ENCODE data around the gene TMEM170B. TPM values are rescaled to one million over a fixed set of nuclear protein-coding genes. Genes with fewer than 3 reads are reported as not detected.
A peak's percentile ranks its signal among the peaks of the same experiment; 100 is the strongest.

Gene TMEM170B
- total and polyA plus RNA-seq, 2 of the 8 experiments (the other 6 are each of a cell fraction or from before 2014, with no cell fraction given) = 0.80 to 4.3 TPM

GRCh38 chr6:11616200-11616611 lies 78.7 kb downstream of the TMEM170B start:
- H2AK5ac ChIP-seq (ENCODE audit: low read depth, low read length) = no peak overlapping the region
- no peaks in the 10 kb centered on the region for H3K9me3 ChIP-seq (ENCODE audit: insufficient read depth in 2 of 2, low read depth in 1 of 2, low read length in 1 of 2)
- H3K27ac ChIP-seq (ENCODE audit: low read depth, low read length) = no peak overlapping the region
- H4K5ac ChIP-seq (ENCODE audit: insufficient read length, low read depth, low read length) = no peak overlapping the region
- H3K4me3 ChIP-seq (ENCODE audit: extremely low read depth in 1 of 4, insufficient read depth in 2 of 4, low read depth in 3 of 4, low read length in 4 of 4) = no peak overlapping the region
- DNase-seq (ENCODE audit: low read depth in 1 of 2, low spot score in 2 of 2) (no peak), FAIRE-seq (no peak)
- no peaks in the 10 kb centered on the region for H3K79me2 ChIP-seq (ENCODE audit: control insufficient read depth in 1 of 2, insufficient read depth in 2 of 2, low read length in 2 of 2)
- no peak overlapping the region for H2BK15ac ChIP-seq (ENCODE audit: low read length)
- WGBS, 2 experiments (ENCODE audit: extremely low coverage in 1 of 2, insufficient coverage in 1 of 2, insufficient read length in 1 of 2, insufficient replicate concordance in 2 of 2, low coverage in 1 of 2, low lambda C conversion rate in 2 of 2, missing lambda C conversion rate in 1 of 2) = 90% methylated on average over 5 of the region's 5 CpGs; no CpG with 5 or more reads in 1 of the 2 experiments
- no peak overlapping the region for H3K23ac ChIP-seq (ENCODE audit: insufficient read length)
- no peak overlapping the region for H2BK20ac ChIP-seq (ENCODE audit: low read length)
- no peaks in the 10 kb centered on the region for H3K27me3 ChIP-seq (replicated peaks in 1 of 4; ENCODE audit: control insufficient read depth in 3 of 4, extremely low read depth in 1 of 4, insufficient read depth in 3 of 4, low read length in 3 of 4)
- H3K14ac ChIP-seq (ENCODE audit: insufficient read length) = no peak overlapping the region
- peak overlapping the region; percentile 96 for H2AFZ ChIP-seq (ENCODE audit: low read length)
- no peak overlapping the region for H3K9ac ChIP-seq (replicated peaks in 1 of 4; ENCODE audit: extremely low read depth in 1 of 4, low read depth in 3 of 4, low read length in 3 of 4)
- no peak overlapping the region for H4K91ac ChIP-seq (replicated peaks; ENCODE audit: insufficient read length, low read length)
- no peaks in the 10 kb centered on the region for H4K20me1 ChIP-seq (replicated peaks in 1 of 2; ENCODE audit: control insufficient read depth in 1 of 2, insufficient read depth in 2 of 2, low read length in 2 of 2)
- H2BK12ac ChIP-seq (ENCODE audit: low read depth, low read length) = no peak overlapping the region
- no peak overlapping the region for H3K56ac ChIP-seq (replicated peaks; ENCODE audit: insufficient read length, low read depth, low read length)
- POLR2A ChIA-PET (ENCODE audit: partially characterized antibody) = interaction anchor here (1.2 kb wide), 1 partner anchor 41 kb away, joined by 4 read pairs; no protein-coding TSS in a partner anchor
- H3K4me1 ChIP-seq (replicated peaks in 1 of 4; ENCODE audit: control insufficient read depth in 3 of 4, insufficient read depth in 4 of 4, low read length in 3 of 4) = no peaks in the 10 kb centered on the region
- no peak overlapping the region for H3K18ac ChIP-seq (ENCODE audit: extremely low read depth, low read length)
- CTCF ChIA-PET (ENCODE audit: partially characterized antibody) = interaction anchor here (1.0 to 1.7 kb wide), 5 partner anchors 9 to 52 kb away, joined by 3 to 7 read pairs (median 5); no protein-coding TSS in a partner anchor
- H3K23me2 ChIP-seq (ENCODE audit: low read depth, low read length) = no peaks in the 10 kb centered on the region
- H2BK120ac ChIP-seq (replicated peaks; ENCODE audit: low read depth, low read length) = no peak overlapping the region
- H3K79me1 ChIP-seq (ENCODE audit: low read depth, low read length) = no peaks in the 10 kb centered on the region
- no peaks in the 10 kb centered on the region for H3K36me3 ChIP-seq (ENCODE audit: control insufficient read depth in 2 of 4, insufficient read depth in 4 of 4, low read length in 3 of 4)
- H3K4me2 ChIP-seq (ENCODE audit: insufficient read depth in 1 of 2, low read depth in 2 of 2, low read length in 2 of 2) = no peak overlapping the region
- no peak overlapping the region for H2BK5ac ChIP-seq (ENCODE audit: low read depth, low read length)
- H3K4ac ChIP-seq (replicated peaks; ENCODE audit: insufficient read length, low read depth, low read length) = no peak overlapping the region
- no peak overlapping the region for H4K8ac ChIP-seq (ENCODE audit: extremely low read depth, insufficient read depth, low read length)
- TF ChIP-seq NANOG (IDR thresholded peaks at IDR 0.05; ENCODE audit: insufficient read depth, low read depth, low read length, poor library complexity, severe bottlenecking) (no peak), RNF2 (IDR thresholded peaks at IDR 0.05; ENCODE audit: borderline replicate concordance, low read depth, low read length, missing control alignments, poor library complexity, severe bottlenecking) (no peak), TAF1 (IDR thresholded peaks at IDR 0.05; ENCODE audit: low read depth, low read length) (no peak), KDM5A (IDR thresholded peaks at IDR 0.05; ENCODE audit: low read length) (no peak), JUN (IDR thresholded peaks at IDR 0.05; ENCODE audit: low read depth, low read length) (no peak), HDAC2 (IDR thresholded peaks at IDR 0.05; ENCODE audit: borderline replicate concordance in 1 of 2, low read depth in 2 of 2, low read length in 2 of 2) (no peak), EZH2 (IDR thresholded peaks at IDR 0.05; ENCODE audit: low read depth, low read length, severe bottlenecking) (no peak), NRF1 (IDR thresholded peaks at IDR 0.05; ENCODE audit: low read depth, low read length) (no peak), SP2 (IDR thresholded peaks at IDR 0.05; ENCODE audit: low read length) (no peak), RBBP5 (IDR thresholded peaks at IDR 0.05; ENCODE audit: borderline replicate concordance, low read depth, low read length) (no peak), CHD1 (IDR thresholded peaks at IDR 0.05; ENCODE audit: low read depth, low read length) (no peak)
- TF ChIP-seq, protein P1, sequence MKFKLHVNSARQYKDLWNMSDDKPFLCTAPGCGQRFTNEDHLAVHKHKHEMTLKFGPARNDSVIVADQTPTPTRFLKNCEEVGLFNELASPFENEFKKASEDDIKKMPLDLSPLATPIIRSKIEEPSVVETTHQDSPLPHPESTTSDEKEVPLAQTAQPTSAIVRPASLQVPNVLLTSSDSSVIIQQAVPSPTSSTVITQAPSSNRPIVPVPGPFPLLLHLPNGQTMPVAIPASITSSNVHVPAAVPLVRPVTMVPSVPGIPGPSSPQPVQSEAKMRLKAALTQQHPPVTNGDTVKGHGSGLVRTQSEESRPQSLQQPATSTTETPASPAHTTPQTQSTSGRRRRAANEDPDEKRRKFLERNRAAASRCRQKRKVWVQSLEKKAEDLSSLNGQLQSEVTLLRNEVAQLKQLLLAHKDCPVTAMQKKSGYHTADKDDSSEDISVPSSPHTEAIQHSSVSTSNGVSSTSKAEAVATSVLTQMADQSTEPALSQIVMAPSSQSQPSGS (IDR thresholded peaks at IDR 0.05; ENCODE audit: low read length) = no peak
